Measurements from ENCODE around the gene HECW1.

Gene HECW1

DNA sequence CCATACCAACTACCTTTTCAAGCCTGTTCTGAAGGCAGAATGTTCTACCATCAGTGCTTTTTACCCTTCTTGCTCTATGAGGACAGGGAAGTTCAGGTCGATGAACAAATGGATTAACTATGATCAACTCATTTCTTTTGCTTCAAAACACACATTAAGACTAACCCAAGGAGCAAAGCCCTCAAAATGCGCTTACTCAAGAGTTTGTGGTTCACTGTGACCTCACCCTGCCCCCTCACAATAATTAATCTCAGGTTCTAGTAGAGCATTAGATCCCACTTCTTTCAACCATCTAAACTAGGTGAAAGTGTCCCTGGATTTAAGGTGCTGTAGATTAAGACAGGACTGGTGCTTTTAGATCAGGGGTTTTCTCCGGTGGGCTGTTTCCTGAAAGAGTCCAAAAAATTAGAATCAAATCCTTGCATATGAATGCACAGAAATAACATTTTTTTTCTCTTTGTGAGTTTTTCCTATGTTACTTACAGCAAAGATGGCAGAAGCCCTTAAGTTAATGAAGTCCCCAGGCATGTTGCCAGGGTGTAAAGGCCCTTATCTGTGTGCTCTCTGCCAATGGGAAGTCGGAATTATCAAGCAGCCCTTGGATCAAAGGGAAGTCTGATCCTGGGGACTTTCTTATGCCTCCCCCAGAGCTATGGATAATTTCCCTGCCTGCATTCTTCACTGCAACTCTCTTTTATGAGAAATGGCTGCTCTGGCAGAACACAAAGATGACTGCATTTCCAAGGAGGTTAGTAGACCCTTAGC, 264.9 kb downstream of the HECW1 start:
- Histone ChIP-seq H3K9me3 (ENCODE audit: control insufficient read depth, low read length) (no peaks in the 10 kb centered on the region), H3K36me3 (ENCODE audit: control insufficient read depth, insufficient read depth, low read length) (no peaks in the 10 kb centered on the region)
- WGBS, 2 experiments: 92 to 93% methylated on average over 4 of the region's 4 CpGs

DNA sequence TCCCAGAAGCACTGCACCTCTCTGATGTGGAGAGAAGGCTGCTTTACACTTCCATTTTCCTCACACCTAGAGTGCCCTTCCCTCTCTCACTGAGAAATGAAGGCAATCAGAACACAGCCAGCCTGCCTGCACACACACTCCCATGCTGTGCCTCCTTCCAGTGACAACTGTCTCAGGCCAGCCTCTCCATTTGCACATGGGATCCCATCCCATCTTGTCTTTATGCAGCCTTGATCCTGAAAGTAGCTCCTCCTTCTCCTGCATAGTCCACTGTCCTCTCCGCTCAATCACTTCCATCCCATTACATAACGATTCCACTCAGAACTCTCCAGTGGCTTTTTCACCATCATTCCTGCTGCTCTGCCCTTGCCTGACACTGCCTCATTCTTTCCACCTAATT, 266.8 kb downstream of the HECW1 start:
- Histone ChIP-seq H3K4me3 (ENCODE audit: insufficient read depth, low read depth, low read length) (no peak overlapping the region), H3K36me3 (ENCODE audit: control insufficient read depth, insufficient read depth, low read length) (no peaks in the 10 kb centered on the region), H3K9me3 (ENCODE audit: control insufficient read depth, low read length) (no peaks in the 10 kb centered on the region), H3K27ac (ENCODE audit: insufficient read depth, low read depth, low read length, poor library complexity, severe bottlenecking) (no peak overlapping the region), H3K4me1 (ENCODE audit: control insufficient read depth, insufficient read depth, low read length) (no peaks in the 10 kb centered on the region), H3K27me3 (ENCODE audit: control insufficient read depth, insufficient read depth, low read length, poor library complexity, severe bottlenecking) (no peaks in the 10 kb centered on the region)
- WGBS, 2 experiments: 92 to 94% methylated on average over 2 of the region's 2 CpGs

More for the DNA sequence above, 264.9 kb downstream of the HECW1 start:
- no peaks in the 10 kb centered on the region for H3K27me3 ChIP-seq (ENCODE audit: control insufficient read depth, insufficient read depth, low read length, poor library complexity, severe bottlenecking)
- no peak overlapping the region for H3K4me3 ChIP-seq (ENCODE audit: insufficient read depth, low read depth, low read length)
- no peak overlapping the region for H3K27ac ChIP-seq (ENCODE audit: insufficient read depth, low read depth, low read length, poor library complexity, severe bottlenecking)
- no peaks in the 10 kb centered on the region for H3K4me1 ChIP-seq (ENCODE audit: control insufficient read depth, insufficient read depth, low read length)

GRCh38 chr7:43384616-43385308, 272.3 kb downstream of the HECW1 start:
- WGBS, 2 experiments: 93 to 98% methylated on average over 7 to 8 of the region's 8 CpGs
- Histone ChIP-seq H3K4me1 (ENCODE audit: control insufficient read depth, insufficient read depth, low read length) (no peaks in the 10 kb centered on the region), H3K27ac (ENCODE audit: insufficient read depth, low read depth, low read length, poor library complexity, severe bottlenecking) (no peak overlapping the region), H3K4me3 (ENCODE audit: insufficient read depth, low read depth, low read length) (no peak overlapping the region), H3K9me3 (ENCODE audit: control insufficient read depth, low read length) (no peaks in the 10 kb centered on the region), H3K36me3 (ENCODE audit: control insufficient read depth, insufficient read depth, low read length) (no peaks in the 10 kb centered on the region), H3K27me3 (ENCODE audit: control insufficient read depth, insufficient read depth, low read length, poor library complexity, severe bottlenecking) (no peaks in the 10 kb centered on the region)

DNA sequence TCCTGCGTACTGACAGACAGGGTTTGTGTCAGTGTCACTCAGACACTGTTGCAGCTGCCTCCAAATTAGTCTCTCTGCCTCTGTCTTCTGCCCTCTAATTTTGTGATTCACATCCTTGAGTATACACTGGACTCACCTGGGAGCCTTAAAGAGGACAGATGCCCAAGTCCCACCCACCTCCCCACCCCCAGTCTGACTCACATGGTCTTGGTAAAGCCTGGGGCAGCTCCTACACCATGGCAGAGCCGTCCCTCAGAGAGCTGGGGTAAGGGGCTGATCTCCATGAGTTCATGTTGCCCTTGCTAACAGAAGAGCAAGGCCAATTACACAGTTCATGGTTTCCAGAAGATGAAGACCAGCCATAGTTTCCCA, 272.8 kb downstream of the HECW1 start:
- 71 to 77% methylated on average over 2 of the region's 2 CpGs for WGBS, 2 experiments
- H3K27ac ChIP-seq (ENCODE audit: insufficient read depth, low read depth, low read length, poor library complexity, severe bottlenecking): no peak overlapping the region
- no peak overlapping the region for H3K4me3 ChIP-seq (ENCODE audit: insufficient read depth, low read depth, low read length)
- no peaks in the 10 kb centered on the region for H3K4me1 ChIP-seq (ENCODE audit: control insufficient read depth, insufficient read depth, low read length)
- H3K27me3 ChIP-seq (ENCODE audit: control insufficient read depth, insufficient read depth, low read length, poor library complexity, severe bottlenecking): no peaks in the 10 kb centered on the region
- no peaks in the 10 kb centered on the region for H3K36me3 ChIP-seq (ENCODE audit: control insufficient read depth, insufficient read depth, low read length)
- H3K9me3 ChIP-seq (ENCODE audit: control insufficient read depth, low read length): no peaks in the 10 kb centered on the region

DNA sequence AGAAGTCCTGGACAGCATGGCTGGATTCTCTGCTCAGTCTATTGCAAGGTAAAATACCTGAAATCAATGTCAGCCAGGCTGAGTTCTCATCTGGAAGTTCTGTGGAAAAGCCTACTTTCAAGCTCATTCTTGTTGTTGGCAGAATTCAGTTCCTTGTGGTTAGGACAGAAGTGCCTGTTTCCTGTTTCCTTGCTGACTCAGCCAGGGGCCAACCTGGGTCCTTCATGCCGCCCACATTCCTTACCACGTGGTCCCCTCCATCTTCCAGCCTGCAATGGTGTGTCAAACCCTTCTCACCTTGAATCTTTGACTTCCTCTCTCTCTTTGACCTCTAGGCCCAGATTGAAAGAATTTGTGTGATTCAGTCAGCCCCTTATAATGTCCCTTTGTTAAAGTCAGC, 273.4 kb downstream of the HECW1 start:
- Histone ChIP-seq H3K4me1 (ENCODE audit: control insufficient read depth, insufficient read depth, low read length) (no peaks in the 10 kb centered on the region), H3K27me3 (ENCODE audit: control insufficient read depth, insufficient read depth, low read length, poor library complexity, severe bottlenecking) (no peaks in the 10 kb centered on the region), H3K4me3 (ENCODE audit: insufficient read depth, low read depth, low read length) (no peak overlapping the region), H3K27ac (ENCODE audit: insufficient read depth, low read depth, low read length, poor library complexity, severe bottlenecking) (no peak overlapping the region), H3K36me3 (ENCODE audit: control insufficient read depth, insufficient read depth, low read length) (no peaks in the 10 kb centered on the region), H3K9me3 (ENCODE audit: control insufficient read depth, low read length) (no peaks in the 10 kb centered on the region)
- WGBS, 2 experiments: 88% methylated on average over 2 of the region's 2 CpGs

DNA sequence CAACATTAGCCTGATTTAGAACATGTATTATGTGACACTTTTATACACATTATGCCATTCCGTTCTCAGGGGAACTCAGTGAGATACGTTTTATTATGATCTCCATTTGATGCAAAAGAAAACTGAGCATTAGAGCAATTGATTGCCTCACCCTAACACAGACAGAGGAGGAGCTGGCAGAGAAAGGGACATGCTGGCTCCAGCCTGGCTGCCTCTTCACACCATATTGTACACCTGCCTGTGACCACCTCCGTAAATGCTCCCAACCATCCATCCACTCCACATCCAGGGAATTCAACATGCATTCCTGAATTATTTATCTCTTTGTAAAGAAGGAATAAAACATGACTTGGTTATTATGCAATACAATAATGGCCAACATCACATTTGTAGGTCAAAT, 275.5 kb downstream of the HECW1 start:
- no peaks in the 10 kb centered on the region for H3K27me3 ChIP-seq (ENCODE audit: control insufficient read depth, insufficient read depth, low read length, poor library complexity, severe bottlenecking)
- 99 to 100% methylated on average over 3 of the region's 3 CpGs for WGBS, 2 experiments
- H3K9me3 ChIP-seq (ENCODE audit: control insufficient read depth, low read length): no peaks in the 10 kb centered on the region
- H3K36me3 ChIP-seq (ENCODE audit: control insufficient read depth, insufficient read depth, low read length): no peaks in the 10 kb centered on the region
- H3K4me1 ChIP-seq (ENCODE audit: control insufficient read depth, insufficient read depth, low read length): no peaks in the 10 kb centered on the region
- H3K4me3 ChIP-seq (ENCODE audit: insufficient read depth, low read depth, low read length): no peak overlapping the region
- no peak overlapping the region for H3K27ac ChIP-seq (ENCODE audit: insufficient read depth, low read depth, low read length, poor library complexity, severe bottlenecking)

- no peaks in the 10 kb centered on the region for H3K9me3 ChIP-seq (ENCODE audit: control insufficient read depth, low read length)
- H3K4me3 ChIP-seq (ENCODE audit: insufficient read depth, low read depth, low read length): no peak overlapping the region
- no peak overlapping the region for H3K27ac ChIP-seq (ENCODE audit: insufficient read depth, low read depth, low read length, poor library complexity, severe bottlenecking)
- no peaks in the 10 kb centered on the region for H3K27me3 ChIP-seq (ENCODE audit: control insufficient read depth, insufficient read depth, low read length, poor library complexity, severe bottlenecking)
- no peaks in the 10 kb centered on the region for H3K4me1 ChIP-seq (ENCODE audit: control insufficient read depth, insufficient read depth, low read length)
- WGBS, 2 experiments: 81 to 85% methylated on average over 1 of the region's 1 CpG
- no peaks in the 10 kb centered on the region for H3K36me3 ChIP-seq (ENCODE audit: control insufficient read depth, insufficient read depth, low read length)
Measured at GRCh38 chr7:43390576-43390975, 278.1 kb downstream of the HECW1 start.

- H3K9me3 ChIP-seq (ENCODE audit: control insufficient read depth, low read length): no peaks in the 10 kb centered on the region
- 41 to 73% methylated on average over 1 of the region's 1 CpG for WGBS, 2 experiments
- no peaks in the 10 kb centered on the region for H3K36me3 ChIP-seq (ENCODE audit: control insufficient read depth, insufficient read depth, low read length)
- H3K27ac ChIP-seq (ENCODE audit: insufficient read depth, low read depth, low read length, poor library complexity, severe bottlenecking): no peak overlapping the region
- no peak overlapping the region for H3K4me3 ChIP-seq (ENCODE audit: insufficient read depth, low read depth, low read length)
- H3K27me3 ChIP-seq (ENCODE audit: control insufficient read depth, insufficient read depth, low read length, poor library complexity, severe bottlenecking): no peaks in the 10 kb centered on the region
- H3K4me1 ChIP-seq (ENCODE audit: control insufficient read depth, insufficient read depth, low read length): no peaks in the 10 kb centered on the region
Measured at GRCh38 chr7:43391518-43391917, 279.1 kb downstream of the HECW1 start.

DNA sequence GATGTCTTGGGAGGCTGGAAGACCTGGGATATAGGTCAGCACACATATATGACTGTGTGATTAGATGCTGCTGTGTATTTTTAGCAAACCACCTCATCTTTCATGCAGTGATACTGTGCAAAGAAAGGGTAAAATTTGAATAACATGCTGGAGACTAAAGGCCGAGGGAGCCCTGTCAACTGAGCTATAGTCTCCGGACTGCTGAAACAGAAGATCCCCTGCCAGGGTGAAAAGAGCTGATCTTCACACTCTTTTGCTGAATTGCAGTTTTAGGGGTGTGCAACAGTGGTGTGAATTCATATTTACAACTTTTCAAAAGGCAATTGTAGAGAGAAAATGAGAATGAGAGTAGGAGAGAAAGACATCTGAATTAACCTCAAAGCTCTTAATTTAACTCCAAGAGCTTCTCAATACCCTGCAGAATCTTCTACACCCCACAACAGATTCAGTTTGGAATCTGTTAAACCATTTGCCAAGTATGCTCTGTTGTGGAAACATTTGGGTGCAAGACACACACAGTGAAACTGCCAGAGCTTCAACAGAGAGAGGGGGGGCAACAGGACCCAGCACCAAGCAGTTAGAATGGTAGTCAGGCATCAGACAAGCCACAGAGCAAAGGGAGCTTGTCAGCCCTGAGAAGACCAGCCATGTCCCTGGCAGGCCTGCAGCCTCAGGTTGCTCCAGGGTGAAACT, 280.3 kb downstream of the HECW1 start:
- no peaks in the 10 kb centered on the region for H3K9me3 ChIP-seq (ENCODE audit: control insufficient read depth, low read length)
- H3K4me3 ChIP-seq (ENCODE audit: insufficient read depth, low read depth, low read length): no peak overlapping the region
- WGBS, 2 experiments: 81 to 83% methylated on average over 2 of the region's 2 CpGs
- H3K4me1 ChIP-seq (ENCODE audit: control insufficient read depth, insufficient read depth, low read length): no peaks in the 10 kb centered on the region
- H3K27me3 ChIP-seq (ENCODE audit: control insufficient read depth, insufficient read depth, low read length, poor library complexity, severe bottlenecking): no peaks in the 10 kb centered on the region
- H3K27ac ChIP-seq (ENCODE audit: insufficient read depth, low read depth, low read length, poor library complexity, severe bottlenecking): no peak overlapping the region
- H3K36me3 ChIP-seq (ENCODE audit: control insufficient read depth, insufficient read depth, low read length): no peaks in the 10 kb centered on the region

DNA sequence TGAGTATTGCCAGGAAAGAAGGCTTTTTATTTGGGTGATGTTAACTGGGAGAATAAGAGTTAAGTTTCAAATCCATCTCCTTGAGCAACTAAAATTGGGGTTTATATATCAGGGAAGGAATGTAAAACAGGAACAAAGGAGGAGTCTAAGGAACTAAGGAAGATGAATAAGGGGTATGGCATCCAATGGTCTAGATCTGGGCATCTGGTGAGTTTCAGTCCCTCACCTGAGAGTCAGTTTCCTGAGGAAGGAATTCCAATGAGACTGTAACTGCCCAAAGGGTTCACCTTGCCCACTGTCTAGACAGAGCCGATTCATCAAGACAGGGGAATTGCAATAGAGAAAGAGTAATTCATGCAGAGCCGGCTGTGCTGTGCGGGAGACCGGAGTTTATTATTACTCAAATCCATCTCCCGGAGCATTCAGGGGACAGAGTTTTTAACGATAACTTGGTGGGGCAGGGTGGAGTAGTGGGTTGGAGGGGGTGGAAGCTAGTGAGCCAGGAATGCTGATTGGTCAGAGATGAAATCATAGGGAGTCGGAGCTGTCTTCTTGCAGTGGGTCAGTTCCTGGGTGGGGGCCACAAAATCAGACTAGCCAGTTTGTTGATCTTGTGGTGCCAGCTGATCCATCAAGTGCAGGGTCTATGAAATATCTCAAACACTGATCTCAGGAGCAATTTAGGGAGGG, 282.1 kb downstream of the HECW1 start:
- WGBS, 2 experiments: 93 to 95% methylated on average over 7 of the region's 7 CpGs
- no peaks in the 10 kb centered on the region for H3K36me3 ChIP-seq (ENCODE audit: control insufficient read depth, insufficient read depth, low read length)
- no peak overlapping the region for H3K4me3 ChIP-seq (ENCODE audit: insufficient read depth, low read depth, low read length)
- no peaks in the 10 kb centered on the region for H3K27me3 ChIP-seq (ENCODE audit: control insufficient read depth, insufficient read depth, low read length, poor library complexity, severe bottlenecking)
- no peaks in the 10 kb centered on the region for H3K9me3 ChIP-seq (ENCODE audit: control insufficient read depth, low read length)
- no peaks in the 10 kb centered on the region for H3K4me1 ChIP-seq (ENCODE audit: control insufficient read depth, insufficient read depth, low read length)
- no peak overlapping the region for H3K27ac ChIP-seq (ENCODE audit: insufficient read depth, low read depth, low read length, poor library complexity, severe bottlenecking)

Data from ectodermal cell (in vitro differentiated cells).